SH-SY5Y (cell line): ENCODE measurements around the gene ASMTL.

Source experiments
- GATA2 ChIP-seq: IDR thresholded peaks from 2 replicates; pipeline ENCODE4 v1.6.1; 2011; ENCODE audit warnings: mild to moderate bottlenecking, low read depth, low read length
- GATA3 ChIP-seq: IDR thresholded peaks from 2 replicates; pipeline ENCODE4 v1.6.1; 2011; ENCODE audit warnings: low read depth, mild to moderate bottlenecking, low read length, moderate library complexity

ASMTL gene

GRCh38 chrX:1424147-1424851, 28.4 kb downstream of the ASMTL start:
- TF ChIP-seq GATA2 (no peak), GATA3 (no peak)

GRCh38 chrX:1423215-1423614, 29.5 kb downstream of the ASMTL start:
- no peak for TF ChIP-seq GATA2
- no peak for TF ChIP-seq GATA3

GRCh38 chrX:1422135-1422465, 30.6 kb downstream of the ASMTL start:
- TF ChIP-seq GATA2 (no peak), GATA3 (no peak)

DNA sequence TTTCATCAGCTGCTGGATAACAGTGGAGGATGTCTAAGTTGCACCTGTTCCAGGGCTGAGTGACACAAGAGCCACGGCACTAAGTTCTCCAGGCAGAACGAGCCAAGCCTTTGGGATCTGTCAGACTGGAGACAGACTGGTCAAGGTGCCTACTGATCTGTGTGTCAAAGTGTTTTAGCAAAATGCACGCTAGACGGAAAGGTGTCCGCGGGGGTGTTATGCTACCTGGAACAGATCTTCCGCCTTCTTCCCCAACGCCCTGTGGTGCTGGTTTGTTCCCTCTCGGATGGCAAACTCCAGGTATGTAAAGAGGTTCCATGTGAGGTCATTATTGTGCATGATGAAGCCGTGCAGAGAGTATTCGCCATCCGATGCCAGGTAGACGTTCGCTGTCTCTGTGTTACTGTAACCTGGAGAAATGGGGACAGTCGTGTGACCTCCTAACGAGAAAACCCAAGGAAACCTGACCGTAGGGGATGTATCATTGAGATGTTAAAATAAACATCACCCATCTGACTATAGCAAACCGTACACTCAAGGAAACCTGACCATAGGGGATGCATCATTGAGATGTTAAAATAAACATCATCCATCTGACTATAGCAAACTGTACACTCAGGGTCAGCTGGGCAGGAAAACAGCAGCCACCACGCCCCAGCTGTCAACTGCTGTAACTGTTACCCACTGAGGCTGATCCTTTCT, 31.1 kb downstream of the ASMTL start:
- no peak for TF ChIP-seq GATA2
- TF ChIP-seq GATA3 = no peak

DNA sequence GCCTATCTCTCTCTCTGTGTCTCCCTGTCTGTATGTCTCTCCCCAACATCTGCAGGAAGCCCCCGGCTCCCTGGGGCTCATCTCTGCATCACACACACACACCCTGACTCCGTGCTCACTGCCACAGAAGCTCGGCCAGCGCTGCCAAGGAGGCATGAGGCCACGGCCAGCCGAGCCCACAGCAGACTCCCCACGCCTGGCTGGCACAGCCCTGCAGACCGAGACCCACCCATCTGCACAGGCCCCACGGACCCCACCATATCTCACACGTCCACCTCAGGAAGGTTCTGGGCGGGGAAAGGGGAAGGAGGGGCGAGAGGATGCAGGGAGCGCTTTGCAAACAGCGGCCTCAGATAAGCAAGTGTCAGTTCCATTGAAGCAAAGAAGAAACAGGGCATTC, 32.3 kb downstream of the ASMTL start:
- TF ChIP-seq GATA2 = no peak
- no peak for TF ChIP-seq GATA3

DNA sequence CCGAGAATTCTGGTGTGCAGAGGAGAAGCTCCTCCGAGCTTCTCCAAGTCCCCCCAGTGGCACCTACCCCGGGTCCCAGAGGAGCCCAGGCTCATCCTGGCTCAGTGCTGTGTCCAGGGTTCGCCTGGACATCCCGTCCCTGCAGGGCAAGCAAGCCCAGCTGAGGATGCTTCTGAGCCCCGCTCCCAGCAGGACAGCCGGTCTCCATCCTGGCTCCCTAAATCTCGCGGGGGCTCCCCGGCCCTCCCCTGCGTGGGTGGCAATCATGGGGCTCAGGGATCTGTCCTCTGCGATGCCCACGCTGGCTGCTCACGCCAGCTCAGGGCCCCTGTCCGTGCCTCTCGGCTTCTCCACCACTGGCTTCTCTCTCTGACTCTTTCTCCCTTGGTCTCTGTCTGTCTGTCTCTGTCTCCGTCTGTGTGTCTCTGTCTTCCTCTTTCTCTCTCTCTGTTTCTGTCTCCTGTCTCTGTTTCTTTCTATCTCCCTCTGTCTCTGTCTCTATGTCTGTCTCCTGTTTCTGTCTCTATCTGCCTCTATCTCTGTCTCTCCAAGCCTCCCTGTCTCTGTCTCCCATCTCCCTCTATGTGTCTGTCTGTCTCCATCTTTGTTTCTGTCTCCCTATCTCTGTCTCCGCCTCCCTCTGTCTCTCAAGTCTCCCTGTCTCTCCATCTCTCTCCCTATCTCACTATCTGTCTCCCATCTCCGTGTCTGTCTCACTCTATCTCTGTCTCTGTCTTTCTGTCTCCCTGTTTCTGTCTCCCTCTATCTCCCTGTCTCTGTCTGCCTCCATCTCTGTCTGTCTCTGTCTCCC, 33.0 kb downstream of the ASMTL start:
- TF ChIP-seq GATA2 (no peak), GATA3 (no peak)

DNA sequence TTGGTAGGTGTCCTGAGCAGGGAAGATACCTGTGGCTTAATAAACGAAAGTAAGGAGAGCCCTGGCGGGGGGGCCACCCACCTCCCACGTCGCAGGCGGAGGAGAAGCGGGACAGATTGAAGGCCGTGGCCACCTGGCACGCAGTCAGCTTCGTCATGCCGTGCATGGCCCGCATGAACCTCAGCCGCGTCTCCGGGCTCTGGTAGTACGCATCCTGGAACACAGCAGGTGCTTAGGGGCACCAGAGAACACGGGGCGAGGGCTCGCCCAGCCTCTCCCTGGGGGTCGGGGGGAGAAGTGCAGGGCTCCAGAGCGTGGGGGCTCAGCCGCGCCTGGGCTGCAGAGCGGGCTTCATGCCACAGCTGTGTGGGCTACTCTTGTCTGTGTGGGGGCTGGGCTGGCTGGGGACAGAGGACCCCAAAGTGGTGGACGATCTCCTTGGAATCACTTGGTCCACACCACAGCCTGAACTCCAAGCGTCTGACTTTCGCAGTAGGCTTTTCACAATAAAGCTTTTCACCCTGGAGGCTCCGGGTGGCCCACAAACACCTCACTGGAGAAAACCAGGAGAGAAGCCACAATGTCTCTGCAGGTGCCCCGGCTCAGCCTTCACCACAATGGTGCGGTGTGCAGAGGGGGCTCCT, 33.7 kb downstream of the ASMTL start:
- TF ChIP-seq GATA2 (no peak), GATA3 (no peak)

GRCh38 chrX:1417921-1418771, 34.6 kb downstream of the ASMTL start:
- no peak for TF ChIP-seq GATA2
- no peak for TF ChIP-seq GATA3

- TF ChIP-seq GATA3 (no peak), GATA2 (no peak)
Observed at GRCh38 chrX:1416965-1417760, 35.5 kb downstream of the ASMTL start.

DNA sequence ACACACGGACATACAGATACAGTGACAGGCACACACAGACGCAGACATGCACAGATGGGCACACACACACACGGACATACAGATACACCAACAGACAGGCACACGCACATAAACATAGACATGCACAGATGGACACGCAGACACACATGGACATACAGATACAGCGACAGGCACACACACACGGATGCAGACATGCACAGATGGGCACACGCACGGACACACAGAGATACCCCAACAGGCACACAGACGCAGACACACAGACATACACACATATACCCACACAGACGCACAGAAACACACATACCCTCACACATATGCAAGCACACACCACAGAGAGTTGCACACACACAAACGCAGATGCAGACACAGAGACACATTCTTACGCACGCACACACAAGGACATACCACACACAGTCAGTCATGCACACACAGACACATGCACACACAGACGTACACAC, 36.4 kb downstream of the ASMTL start:
- no peak for TF ChIP-seq GATA2
- TF ChIP-seq GATA3 = no peak

DNA sequence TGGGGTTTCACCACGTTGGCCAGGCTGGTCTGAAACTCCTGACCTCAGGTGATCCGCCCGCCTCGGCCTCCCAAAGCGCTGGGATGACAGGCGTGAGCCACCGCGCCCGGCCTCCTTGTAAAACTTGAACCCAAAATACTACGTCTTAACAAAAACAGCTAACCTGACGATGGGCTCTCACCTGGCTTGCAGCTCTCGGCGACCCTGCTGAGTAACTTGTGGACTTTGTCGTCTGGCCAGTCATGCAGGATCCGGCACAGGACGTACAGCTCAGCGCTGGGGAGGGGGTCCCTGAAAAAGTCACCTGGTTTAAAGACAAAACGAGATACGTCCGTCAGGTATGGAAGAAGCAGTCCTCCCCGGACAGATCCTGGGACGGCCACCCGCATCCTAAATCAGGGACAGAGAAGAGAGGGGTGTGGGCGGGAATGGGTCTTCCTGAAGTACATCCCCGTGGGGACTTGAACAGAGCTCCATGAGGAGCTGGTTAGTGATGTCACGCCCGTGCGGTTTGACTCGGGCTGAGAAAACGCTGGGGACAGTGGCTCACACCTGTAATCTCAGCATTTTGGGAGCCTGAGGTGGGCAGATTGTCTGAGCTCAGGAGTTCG, 40.1 kb downstream of the ASMTL start:
- TF ChIP-seq GATA2 (no peak), GATA3 (no peak)

GRCh38 chrX:1411326-1411725, 41.4 kb downstream of the ASMTL start:
- TF ChIP-seq GATA3 (no peak), GATA2 (no peak)
